Measurements from ENCODE around the gene NCR2.

NCR2 gene

DNA sequence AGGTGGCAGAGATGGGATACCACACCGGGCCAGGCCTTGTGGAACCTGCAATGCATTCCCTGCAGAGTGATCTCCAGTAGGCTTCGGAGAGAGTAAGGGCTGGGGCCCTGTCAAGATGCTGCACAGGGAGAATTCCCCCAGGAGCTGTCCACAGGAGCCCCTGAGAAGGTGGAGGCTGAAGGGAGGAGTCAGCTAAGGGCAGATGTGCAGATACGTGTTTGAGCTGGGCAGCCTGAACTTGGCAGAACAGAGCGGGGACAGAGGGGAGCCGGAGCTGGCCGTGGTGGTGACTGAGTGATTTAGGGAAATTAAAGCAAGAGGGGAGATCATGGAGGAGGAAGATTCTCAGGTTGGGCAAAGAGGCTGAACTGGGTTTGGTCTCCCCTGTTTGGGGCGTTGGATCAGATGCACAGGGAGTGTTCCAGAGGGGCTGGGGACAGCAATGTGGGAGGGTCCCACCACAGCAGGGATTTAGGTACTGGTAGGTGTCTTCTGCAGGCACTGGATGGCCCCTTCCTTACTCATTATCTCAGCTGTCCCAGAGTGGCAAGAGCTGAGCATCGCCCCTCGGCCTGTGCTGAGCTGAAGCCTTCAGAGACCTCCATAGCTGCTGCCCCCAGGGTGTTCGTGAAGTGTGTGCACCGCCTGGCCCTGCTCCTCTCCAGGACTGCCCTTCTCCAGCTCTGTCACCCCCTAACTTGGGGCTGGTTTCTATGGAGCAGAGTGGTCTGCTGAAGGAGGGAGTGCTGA lies 3.8 kb upstream of the NCR2 start:
- no peak for DNase-seq

DNA sequence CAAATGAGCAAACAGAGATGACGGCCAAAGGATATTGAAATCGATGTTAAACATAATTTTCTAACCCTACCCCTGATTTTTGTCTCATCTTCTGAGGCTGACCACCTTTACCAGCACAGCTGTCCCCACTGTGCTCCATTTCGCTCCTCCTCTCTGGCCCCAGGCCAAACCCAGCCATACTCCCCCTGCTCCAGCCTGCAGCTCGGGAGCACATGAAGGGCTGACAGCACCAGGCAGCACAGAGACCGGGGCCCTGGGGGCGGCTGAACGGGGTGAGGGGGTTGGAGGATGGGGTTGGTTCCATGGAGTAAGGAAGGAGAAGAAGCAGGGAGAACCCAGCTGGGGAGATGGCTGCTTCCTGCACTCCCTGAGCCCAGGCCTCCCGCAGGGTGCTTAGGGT lies 3.2 kb upstream of the NCR2 start:
- DNase-seq: no peak

GRCh38 chr6:41332842-41333736 lies 2.3 kb upstream of the NCR2 start:
- no peak for DNase-seq

DNA sequence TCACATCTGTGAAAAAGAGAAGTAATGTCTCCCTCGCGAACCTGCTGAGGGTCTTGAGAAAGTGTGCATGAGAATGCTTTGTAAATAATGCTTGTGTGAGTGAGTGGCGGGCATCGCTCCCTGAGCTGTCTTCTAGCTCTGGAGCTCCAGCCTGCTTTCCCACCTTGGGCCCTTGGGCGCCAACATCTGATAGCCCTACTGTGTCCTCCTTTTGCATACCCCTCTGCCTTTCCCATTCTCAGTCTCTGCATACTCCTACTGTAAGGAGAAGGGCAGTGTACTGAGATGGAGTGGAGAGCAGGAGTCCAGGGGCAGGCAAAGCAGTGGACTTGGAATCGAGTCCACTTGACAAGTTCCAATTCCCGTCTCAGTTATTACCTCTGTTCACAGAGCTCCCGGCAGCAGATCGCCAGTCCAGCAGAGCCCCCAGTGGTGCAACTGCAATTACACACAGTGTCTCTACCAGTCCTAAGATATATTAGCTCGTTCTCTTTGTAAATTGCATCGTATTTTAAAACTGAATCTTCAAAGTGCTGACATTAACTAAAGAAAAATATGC lies 847 bp upstream of the NCR2 start:
- DNase-seq: no peak

GRCh38 chr6:41335943-41336342 lies 535 bp downstream of the NCR2 start:
- no peak for DNase-seq

DNA sequence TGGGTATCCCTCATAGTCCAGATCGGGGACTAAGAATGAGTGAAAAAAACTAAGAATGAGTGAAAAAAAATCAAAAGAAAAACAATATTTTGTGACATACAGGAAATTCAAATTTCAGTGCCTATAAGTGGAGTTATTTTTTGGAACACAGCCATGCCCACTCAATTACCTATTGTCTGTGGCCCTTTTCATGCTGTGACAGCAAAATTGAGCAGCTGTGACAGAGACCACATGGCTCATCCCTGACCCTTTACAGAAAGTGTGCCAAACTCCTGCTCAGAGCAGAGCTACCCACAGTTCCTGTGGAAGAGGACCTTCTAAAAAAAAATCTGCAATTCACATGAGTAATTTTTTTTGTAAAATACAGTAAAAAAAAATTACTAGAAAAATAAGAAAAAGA lies 1.4 kb downstream of the NCR2 start:
- no peak for DNase-seq

DNA sequence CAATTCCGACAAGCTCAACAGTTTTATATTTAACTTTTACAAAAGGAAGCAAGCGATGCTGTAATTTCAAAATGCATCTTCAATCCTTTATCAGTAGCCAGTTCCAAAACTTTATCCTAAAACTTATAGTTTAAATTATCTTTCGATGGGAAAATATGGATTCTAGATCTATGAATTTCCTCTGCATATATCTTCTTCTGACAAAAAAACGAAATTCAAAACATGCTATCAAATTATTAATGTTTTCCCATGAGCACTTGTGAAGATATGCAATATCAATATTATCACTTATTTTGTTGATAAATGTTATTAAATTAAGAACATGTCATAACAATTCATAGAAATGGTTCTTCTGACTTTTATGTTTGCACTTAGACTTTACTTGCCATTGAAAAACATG lies 2.3 kb downstream of the NCR2 start:
- no peak for DNase-seq

DNA sequence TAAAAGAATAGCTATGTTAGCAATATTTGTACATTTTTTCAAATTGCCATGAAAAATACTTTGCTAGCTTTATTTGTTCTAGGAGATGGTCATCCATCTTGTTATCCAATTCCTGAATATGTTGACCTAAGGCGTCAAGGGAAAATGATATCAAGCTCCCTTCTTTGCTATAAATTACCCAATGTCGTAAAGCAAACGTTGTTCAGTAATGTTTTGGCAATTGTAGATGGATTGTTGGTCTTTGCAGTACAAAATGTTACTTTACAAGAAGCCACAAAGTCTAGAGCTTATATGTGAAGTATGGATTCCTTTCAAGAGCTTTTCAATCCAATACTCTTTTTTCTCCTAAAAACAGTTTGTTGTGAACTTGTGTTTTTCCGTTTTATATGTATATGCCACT lies 3.3 kb downstream of the NCR2 start:
- no peak for DNase-seq

DNA sequence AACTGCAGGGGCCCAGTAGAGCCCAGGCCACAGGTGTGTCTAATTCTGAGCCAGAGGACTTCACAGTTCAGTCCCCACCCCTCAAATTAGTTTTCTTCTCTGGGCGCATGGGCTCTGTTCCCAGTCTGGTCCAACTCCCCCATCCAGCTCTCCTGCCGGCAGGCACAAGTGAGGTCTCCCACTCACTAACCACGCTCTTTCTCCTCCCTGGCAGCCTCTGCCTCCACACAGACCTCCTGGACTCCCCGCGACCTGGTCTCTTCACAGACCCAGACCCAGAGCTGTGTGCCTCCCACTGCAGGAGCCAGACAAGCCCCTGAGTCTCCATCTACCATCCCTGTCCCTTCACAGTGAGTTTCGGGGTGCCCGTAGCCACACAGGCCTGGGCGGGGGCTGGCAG lies 6.2 kb downstream of the NCR2 start:
- no peak for DNase-seq

GRCh38 chr6:41342241-41342640 lies 6.8 kb downstream of the NCR2 start:
- DNase-seq: no peak

- no peak for DNase-seq
These were observed 8.3 kb downstream of the NCR2 start for GRCh38 chr6:41343641-41344187.

GRCh38 chr6:41344876-41345275 lies 9.5 kb downstream of the NCR2 start:
- DNase-seq: no peak

DNA sequence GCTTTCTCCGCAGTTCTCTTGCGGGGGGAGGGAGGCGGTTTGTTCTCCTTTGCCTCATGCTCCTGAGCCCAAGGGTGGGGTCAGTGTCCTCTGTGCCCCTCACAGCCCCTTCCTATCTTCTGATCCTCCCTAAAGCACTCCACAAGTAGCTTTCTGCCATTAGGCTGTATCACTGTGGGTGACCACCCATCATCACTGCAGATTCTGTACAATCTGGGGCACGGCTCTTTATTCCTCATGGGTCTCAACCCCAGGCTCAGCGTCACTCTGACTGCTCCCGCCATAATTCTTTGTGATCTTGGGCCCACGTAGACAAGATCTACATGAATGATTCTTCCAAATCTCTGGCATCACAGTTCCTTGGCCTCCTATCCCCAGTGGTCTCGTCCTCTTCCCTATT lies 10.5 kb downstream of the NCR2 start:
- no peak for DNase-seq

DNA sequence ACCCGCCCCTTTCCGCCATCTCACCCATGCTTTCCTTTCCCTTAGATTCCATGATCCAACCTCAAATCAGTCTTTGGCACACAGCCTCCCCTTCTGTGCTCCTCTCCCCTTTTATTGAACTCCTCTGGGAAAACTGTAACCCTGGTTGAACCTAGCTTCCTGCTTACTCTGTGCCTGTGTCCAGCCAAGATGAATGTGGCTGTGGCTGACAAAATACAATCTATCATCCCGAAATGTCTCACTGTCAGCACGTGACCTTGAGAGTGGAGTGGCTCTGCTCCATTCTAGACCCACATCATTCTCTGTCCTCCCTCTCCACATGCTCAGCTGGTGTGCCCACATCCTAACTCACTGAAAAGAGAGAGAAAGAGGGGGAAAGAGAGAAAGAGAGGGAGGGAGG lies 11.0 kb downstream of the NCR2 start:
- no peak for DNase-seq

DNA sequence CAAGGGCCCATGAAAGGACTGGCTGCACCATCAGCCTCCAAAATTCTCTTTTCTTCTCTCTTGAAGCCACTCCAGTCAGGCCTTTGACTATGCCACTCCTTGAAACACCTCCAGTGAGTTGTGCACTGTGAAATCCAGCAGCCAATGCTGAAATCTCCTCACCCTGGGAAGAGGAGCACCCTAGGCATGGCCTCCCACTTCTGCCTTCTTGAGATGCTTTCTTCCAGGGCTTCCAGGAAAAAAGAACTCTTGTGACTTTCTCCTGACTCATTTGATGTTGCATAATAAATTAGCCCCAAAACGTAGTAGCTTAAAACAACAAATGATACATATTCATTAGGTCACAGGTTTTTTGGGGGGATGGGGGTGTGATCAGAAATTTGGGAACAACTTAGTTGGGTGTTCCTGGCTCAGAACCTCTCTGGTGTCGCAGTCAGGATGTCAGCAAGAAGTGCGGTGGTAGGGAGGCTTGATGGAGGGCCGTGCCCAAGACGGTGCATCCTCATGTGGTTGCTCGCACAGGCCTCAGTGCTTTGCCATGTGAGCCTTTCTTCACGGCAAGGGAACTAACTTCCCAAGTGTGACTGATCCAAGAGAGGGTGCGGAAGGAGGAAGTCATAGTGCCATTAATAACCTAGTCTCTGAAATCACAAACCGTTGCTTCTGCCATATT lies 12.1 kb downstream of the NCR2 start:
- DNase-seq: no peak

DNA sequence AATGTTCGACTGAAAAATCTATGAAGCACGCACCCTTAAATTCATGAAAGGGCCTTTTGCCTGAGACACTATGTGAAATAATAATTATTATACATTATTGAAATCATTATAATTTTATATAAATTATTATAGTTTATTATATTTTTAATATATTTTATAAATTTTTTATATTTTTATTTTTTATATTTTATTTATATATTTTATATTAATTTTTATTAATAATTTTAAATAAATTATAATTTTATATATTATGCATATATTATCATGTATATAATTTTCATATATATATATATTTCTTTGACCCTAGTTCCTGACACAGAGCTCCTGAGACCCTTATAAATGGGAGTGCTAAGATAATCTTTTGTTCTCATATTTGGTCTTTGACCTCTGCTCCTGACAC lies 13.5 kb downstream of the NCR2 start:
- DNase-seq: no peak

DNA sequence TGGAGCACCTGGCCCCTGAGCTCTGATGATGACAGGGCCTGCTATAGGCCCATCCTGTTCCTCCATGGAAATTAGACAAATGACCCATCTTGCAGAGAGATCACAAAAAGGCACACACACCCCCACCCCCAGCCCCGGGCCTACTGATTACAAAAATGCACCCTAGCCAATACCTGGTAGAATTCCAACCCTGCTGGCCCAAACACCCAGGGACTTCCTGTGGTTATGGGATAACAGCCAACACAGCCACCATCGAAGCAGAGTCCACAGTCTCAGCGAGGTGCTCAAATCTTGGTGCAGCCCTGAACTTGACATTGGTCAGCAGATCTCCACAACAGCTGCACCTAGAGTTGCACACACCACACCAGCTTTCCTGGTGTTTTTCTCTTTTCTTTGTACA lies 17.0 kb downstream of the NCR2 start:
- DNase-seq: no peak

DNA sequence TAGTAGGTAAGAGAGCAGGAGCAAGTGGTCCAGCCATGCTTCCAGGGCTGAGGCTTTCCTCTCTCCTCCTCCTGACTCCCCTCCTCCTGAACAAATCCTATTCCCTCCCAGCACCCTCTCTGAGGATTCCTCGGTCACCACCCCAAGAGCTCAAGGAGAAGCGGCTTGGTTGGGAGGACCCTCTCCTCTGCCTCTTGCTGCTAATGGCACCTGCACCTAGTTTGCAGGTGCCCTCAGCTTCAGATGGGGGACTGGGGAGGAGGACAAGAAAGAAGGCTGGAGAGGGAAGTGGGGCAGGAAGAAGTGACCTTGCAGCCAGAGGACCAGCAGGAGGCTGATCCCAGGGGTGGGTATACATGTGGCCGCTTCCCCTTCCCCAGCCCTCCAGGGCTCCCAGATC lies 17.5 kb downstream of the NCR2 start:
- DNase-seq: no peak

DNA sequence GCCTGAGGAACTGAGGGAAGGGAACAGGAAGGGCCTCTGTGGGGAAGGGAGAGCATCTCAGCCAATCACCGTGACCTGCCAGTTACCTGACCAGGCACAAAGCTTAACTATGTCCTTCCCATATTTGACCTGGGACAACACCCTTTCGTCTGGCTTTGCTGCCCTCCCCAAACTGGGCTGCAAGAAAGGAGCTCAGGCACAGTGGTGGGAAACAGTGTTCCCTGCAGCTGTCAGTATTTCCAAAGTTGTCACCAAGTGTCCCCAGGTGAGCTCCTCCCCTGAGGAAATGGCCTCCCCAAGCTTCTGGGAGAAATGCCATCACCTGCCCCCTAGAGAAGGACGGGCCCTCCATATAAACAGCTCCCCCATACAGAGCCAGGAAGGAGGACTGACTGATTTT lies 17.9 kb downstream of the NCR2 start:
- no peak for DNase-seq

- no peak for DNase-seq
These were observed 20.5 kb downstream of the NCR2 start for GRCh38 chr6:41355952-41356351.

DNA sequence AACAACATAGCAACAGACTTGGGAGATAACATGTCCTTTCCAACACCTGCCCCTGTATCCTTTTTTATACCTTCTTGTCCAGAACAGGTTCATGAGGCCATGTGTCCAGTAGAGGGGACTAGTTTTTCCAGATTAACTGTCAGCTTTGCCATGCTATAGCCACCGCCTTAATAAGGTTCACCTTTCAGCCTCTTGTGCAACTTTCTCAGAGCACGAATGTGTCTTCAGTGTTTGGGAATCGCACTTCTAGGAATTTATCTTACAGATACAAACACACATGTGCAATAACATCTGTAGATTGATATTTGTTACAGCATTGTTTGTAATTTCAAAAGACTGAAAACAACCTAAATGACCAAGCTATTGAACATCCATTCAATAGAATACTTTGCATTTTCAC lies 21.4 kb downstream of the NCR2 start:
- no peak for DNase-seq

- no peak for DNase-seq
These were observed 23.1 kb downstream of the NCR2 start for GRCh38 chr6:41358503-41358902.

DNA sequence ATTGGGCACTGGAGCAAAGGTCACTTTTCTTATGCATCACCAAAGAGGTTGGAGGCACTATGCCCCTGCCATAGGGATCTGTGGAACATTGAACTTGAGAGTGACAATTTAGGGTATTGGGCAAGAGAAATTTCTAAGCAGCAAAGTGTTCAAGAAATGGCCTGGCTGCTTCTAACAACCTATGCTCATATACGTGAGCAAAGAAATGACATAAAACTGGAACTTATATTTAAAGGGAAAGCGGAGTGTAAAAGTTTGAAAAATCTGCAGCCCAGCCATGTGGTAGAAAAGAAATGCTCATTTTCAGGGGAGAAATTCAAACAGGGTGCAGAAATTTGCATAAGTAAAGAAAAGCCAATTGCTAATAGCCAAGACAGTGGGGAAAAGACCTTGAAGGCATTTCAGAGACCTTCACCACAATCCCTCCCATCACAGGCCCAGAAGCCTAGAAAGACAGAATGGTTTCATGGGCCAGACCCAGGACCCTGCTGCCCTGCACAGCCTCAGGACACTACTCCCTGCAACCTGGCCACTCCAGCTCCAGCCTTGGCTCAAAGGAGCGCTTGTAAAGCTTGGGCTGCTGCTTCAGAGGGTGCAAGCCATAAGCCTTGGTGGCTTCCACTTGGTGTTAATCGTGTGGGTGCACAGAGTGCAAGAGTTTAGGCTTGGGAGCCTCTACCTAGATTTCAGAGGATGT lies 24.4 kb downstream of the NCR2 start:
- DNase-seq: no peak
